ENCODE measurements around the gene WBP2.

DNA sequence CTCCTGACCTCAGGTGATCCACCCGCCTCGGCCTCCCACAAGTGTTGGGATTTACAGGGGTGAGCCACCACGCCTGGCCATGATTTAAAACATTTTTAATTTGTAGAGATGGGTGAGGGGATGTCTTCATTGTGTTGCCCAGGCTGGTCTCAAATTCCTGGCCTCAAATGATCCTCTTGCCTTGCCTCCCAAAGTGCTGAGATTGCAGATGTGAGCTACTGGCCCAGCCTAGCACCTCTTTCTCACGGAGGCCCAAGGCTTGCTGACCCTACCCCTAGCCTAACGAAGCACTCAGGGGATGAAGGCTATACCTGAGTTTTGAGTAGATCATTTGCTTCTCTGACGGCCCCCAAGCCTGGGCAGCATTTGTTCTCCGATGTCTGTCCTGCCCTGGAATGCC lies 44.0 kb downstream of the WBP2 start:
- no peak for TF ChIP-seq POLR2A (IDR thresholded peaks at IDR 0.05)
- TF ChIP-seq CTCF (IDR thresholded peaks at IDR 0.05) = no peak
